ENCODE data around the gene CDCA7.
"Not testable (repeated sequence)": the region's sequence is repeated elsewhere in the genome, so short reads cannot be mapped to it uniquely, and the experiment has no call there.

CDCA7 gene

DNA sequence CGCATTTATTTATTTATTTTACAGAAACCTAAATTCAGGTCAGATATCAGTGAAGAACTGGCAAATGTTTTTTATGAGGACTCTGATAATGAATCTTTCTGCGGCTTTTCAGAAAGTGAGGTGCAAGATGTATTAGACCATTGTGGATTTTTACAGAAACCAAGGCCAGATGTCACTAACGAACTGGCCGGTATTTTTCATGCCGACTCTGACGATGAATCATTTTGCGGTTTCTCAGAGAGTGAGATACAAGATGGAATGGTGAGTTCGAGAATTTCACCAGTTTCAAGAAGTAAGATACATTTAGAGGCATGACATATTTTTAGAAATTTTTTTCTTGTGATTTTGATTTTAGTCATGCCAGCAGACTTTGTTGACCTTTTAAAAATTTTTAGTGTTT lies 4.6 kb downstream of the CDCA7 start:
- DNase-seq = no peak

DNA sequence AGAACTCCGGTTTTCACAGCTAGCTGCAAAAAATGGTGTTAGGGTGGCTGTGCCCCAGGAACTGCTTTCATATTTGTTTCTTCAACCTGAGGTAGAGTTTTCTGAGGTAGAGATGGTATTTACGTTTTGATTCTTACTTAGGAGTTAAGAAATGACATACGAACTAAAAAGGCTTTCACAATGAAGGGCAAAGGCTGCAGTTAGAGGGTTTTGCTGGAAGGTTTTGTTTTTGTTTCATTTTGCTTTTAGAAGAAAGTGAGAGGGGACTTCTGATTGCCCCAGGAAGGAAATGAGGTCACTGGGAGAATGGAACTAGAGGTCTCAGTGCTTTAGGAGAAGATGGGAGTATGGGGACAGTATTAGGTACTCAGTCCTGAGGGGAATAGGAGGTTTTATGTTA lies 15.5 kb downstream of the CDCA7 start:
- DNase-seq = no peak

DNA sequence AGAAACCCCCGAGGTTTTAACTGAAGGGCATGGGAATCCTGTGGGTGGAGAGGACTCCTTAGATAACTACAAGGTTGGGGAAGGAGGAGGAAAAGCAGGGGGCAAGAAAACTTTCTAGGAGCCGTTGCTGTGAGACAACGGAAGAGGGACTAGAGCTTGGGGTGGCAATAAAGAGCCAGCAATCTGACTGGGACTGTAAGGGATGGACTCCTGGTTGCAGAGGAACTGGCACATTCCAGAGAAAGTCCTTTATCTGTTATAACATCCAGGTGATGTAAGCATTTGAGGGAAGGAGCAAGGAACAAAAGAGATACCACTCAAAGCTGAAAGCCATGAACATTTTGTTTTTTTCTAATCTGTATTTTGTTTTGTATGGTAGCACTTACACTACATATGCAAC lies 16.4 kb downstream of the CDCA7 start:
- no peak for DNase-seq

DNA sequence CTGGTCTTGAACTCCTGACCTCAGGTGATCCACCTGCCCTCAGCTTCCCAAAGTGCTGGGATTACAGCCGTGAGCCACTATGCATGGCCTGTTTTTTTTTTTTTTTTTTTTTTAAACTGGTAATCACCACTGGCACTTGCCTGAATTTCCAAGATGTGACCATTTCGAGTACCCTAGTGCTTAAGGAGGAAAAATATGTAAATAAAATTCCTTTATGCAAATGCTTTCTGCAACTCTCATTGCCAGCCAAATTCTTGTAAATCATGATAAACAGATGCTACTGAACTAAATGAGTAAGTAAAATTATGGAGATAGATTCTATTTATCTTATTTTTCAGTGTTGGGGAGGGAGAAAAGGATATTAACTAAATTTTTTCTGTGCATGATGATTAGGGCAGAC lies 18.6 kb downstream of the CDCA7 start:
- DNase-seq = no peak

GRCh38 chr2:173374634-173375033 lies 20.0 kb downstream of the CDCA7 start:
- no peak for DNase-seq

GRCh38 chr2:173385534-173385933 lies 30.9 kb downstream of the CDCA7 start:
- not testable (repeated sequence) for DNase-seq

- peak; percentile 73 for DNase-seq
Observed at GRCh38 chr2:173386021-173386737, 31.5 kb downstream of the CDCA7 start.

- no peak for DNase-seq
Observed at GRCh38 chr2:173386738-173387065, 32.0 kb downstream of the CDCA7 start.

GRCh38 chr2:173387079-173387478 lies 32.4 kb downstream of the CDCA7 start:
- peak; percentile 32 for DNase-seq

- DNase-seq = no peak
Observed at GRCh38 chr2:173387660-173388059, 33.0 kb downstream of the CDCA7 start.

DNA sequence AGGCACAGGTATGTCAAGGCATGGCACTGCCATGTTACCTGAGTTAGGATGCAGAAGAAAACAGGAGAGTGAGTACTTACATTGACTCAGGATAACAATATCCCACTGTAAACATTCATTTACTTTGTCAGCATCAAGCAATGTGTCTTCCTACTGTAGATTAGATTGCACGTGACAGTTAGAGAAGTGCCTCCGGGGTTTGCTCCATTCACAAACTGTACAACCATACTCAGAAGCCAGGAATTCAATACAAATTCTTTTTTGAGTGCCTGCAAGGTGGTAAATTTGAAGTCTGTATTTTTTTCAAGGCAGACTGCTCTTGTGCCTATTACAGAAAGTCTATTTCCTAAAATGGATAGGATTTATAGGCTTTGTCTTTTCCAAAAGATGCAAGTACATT lies 34.1 kb downstream of the CDCA7 start:
- no peak for DNase-seq

GRCh38 chr2:173390036-173390435 lies 35.4 kb downstream of the CDCA7 start:
- no peak for DNase-seq

GRCh38 chr2:173392731-173393130 lies 38.1 kb downstream of the CDCA7 start:
- DNase-seq = peak; percentile 62

GRCh38 chr2:173393186-173393585 lies 38.5 kb downstream of the CDCA7 start:
- no peak for DNase-seq

GRCh38 chr2:173393636-173394035 lies 39.0 kb downstream of the CDCA7 start:
- no peak for DNase-seq

DNA sequence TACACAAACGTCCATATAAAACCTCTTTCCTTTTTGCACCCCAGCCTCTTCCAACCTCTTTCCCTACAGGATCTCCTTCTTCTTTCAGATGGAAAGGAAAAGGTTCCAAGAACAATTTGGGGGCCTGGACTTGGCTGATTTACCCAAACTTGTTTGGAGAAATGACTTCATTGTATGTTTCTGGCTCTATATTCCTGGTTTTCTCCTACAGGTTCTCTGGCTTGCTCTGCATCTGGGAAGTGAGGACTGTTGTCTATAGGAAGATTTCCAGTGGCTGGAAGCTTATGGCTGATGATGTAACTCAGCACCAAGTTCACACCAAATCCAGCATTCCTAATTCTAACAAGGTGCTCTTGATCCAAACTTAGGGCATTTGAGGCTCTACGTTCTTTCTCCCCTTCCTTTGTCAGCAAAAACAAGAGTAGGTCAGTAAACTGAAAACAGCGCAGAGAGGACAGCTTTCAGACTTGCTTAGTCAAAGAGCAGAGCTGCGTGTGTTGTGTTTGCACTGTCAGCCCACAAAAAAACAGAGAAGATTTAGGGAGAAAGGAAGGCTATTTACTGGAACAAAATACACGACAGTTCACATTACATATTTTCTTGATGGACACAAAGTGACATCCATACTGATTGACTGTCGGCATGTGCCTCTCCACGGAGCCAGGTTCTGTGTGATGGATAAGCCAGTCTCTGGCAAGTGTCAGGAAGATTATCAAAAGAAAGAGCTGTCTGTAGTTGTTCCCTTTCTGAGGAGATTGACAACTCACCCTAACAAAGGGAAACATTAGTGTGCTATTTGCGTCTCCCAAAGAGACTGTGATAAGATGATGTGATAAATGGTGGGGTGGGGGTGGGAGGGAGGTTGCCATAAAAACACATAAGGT lies 39.7 kb downstream of the CDCA7 start:
- DNase-seq = no peak

- no peak for DNase-seq
Observed at GRCh38 chr2:173395567-173396351, 41.1 kb downstream of the CDCA7 start.

- DNase-seq = no peak
Observed at GRCh38 chr2:173397539-173397938, 42.9 kb downstream of the CDCA7 start.

GRCh38 chr2:173399229-173399628 lies 44.6 kb downstream of the CDCA7 start:
- no peak for DNase-seq

GRCh38 chr2:173400760-173401159 lies 46.1 kb downstream of the CDCA7 start:
- DNase-seq = no peak

DNA sequence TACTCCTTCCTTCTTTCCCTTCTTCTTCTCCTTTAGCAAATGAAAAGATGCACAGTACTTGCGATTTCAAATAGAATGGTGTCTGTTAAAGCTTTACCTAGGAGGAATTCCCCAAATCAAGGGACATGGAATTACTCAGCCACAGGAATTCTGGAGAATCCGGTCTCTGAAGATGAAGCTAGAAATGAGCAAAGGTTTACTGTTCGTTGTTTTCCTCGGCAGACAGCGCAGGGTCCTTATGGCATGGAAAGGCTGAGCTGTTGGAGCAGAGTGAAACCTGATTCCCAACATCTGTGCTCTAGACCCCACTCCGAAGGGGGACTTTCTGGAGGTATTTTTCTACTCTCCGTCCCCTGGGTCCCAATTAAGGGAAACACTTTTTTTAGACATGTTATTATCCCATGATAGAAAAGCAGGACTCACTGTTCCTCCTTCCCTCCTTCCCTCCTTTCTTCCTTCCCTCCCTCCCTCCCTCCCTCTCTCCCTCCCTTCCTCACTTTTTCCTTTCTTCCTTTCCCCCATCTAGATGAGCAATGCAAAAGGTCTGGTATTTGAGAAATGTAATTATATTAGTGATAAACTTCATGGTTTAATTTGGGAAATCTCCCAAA lies 47.1 kb downstream of the CDCA7 start:
- no peak for DNase-seq

DNA sequence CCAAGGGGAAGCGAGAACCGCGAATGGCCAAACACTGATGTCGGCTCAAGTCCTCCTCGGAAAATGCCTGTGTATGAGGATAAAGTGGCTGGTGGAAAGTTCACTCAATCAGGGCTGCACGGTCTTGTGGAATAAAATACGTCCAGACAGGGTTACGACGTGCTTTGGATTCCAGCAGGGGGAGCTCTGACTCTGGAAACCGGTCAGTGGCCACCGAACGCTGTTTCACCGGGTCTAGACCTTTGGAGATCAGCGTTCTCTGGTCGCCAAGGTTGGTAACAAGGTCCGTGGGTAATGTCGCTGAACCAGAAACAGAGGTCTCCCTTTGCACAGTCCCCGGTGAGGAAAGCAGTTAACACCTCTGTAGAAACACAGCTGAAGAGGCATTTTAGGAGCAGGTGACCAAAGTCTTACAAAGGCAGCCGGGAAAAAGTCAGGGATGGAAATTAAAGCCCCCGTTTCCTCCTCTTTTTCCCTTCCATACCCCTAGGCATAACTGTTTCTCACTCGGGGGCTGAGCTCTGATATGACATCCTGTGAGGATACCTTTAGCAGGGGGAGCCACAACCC lies 47.8 kb downstream of the CDCA7 start:
- DNase-seq = peak; percentile 88

All from retina (tissue), 1 donor.